ENCODE results near the gene AFDN.

AFDN gene

GRCh38 chr6:167988154-167988495 is 161.4 kb downstream of the AFDN start:
- Histone ChIP-seq H3K36me3 (ENCODE audit: control insufficient read depth in 1 of 2, insufficient read depth in 2 of 2, low read length in 2 of 2) (no peaks in the 10 kb centered on the region), H3K4me1 (ENCODE audit: control insufficient read depth in 1 of 2, insufficient read depth in 2 of 2, low read length in 2 of 2) (no peaks in the 10 kb centered on the region), H3K27ac (ENCODE audit: low read length) (no peak overlapping the region), H3K9me3 (ENCODE audit: control insufficient read depth in 1 of 2, low read length in 2 of 2) (no peaks in the 10 kb centered on the region), H3K4me3 (ENCODE audit: low read depth in 1 of 2, low read length in 2 of 2) (no peak overlapping the region), H3K27me3 (ENCODE audit: low read depth, low read length) (no peaks in the 10 kb centered on the region)

- no peak overlapping the region for H3K27ac ChIP-seq (ENCODE audit: low read length)
- no peaks in the 10 kb centered on the region for H3K36me3 ChIP-seq (ENCODE audit: control insufficient read depth in 1 of 2, insufficient read depth in 2 of 2, low read length in 2 of 2)
- no peaks in the 10 kb centered on the region for H3K4me1 ChIP-seq (ENCODE audit: control insufficient read depth in 1 of 2, insufficient read depth in 2 of 2, low read length in 2 of 2)
- no peaks in the 10 kb centered on the region for H3K9me3 ChIP-seq (ENCODE audit: control insufficient read depth in 1 of 2, low read length in 2 of 2)
- H3K27me3 ChIP-seq (ENCODE audit: low read depth, low read length) = no peaks in the 10 kb centered on the region
- no peak overlapping the region for H3K4me3 ChIP-seq (ENCODE audit: low read depth in 1 of 2, low read length in 2 of 2)
Measured at GRCh38 chr6:167988945-167989841, 162.5 kb downstream of the AFDN start.

DNA sequence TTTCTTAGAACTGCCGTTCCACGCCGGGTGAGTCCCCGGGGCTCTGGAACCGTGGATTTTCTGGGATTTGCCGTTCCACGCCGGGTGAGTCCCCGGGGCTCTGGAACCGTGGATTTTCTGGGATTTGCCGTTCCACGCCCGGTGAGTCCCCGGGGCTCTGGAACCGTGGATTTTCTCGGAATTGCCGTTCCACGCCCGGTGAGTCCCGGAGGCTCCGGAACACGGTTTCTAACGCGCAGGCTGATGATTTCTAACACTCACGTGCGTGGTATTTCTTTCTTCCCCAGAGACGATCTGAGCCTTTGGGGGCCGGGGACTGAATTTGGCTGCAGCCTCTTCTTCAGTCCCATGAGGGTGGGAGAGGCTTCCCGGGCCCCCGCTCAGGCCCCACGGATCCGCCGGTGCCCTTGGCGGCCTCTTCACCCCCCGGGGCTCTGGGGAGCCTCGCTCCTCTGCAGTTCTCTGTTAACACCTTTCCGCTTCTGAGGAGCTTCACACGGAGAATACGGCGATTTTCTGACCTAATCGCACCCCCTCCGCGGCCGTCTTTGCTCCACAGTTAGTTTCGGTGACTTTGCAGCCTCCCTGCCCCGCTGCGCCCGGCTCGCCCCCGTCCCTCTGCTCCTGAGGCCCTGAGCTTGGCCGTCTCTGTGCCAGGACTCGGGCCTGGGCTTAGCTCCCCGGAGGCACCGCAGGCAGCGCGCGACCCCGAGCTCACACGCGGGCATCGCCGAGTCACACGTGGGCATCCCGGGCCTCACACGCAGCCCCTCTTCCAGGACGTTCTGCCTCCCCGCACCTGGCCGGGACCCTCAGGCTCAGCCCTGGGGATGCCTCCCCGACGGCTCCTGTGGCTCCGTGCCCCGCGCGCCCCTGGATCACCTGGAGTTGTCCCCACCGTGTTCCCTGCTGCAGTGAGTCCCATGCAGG is 163.6 kb downstream of the AFDN start:
- Histone ChIP-seq H3K27ac (ENCODE audit: low read length) (no peak overlapping the region), H3K36me3 (ENCODE audit: control insufficient read depth in 1 of 2, insufficient read depth in 2 of 2, low read length in 2 of 2) (no peaks in the 10 kb centered on the region), H3K9me3 (ENCODE audit: control insufficient read depth in 1 of 2, low read length in 2 of 2) (no peaks in the 10 kb centered on the region), H3K27me3 (ENCODE audit: low read depth, low read length) (no peaks in the 10 kb centered on the region), H3K4me3 (ENCODE audit: low read depth in 1 of 2, low read length in 2 of 2) (no peak overlapping the region), H3K4me1 (ENCODE audit: control insufficient read depth in 1 of 2, insufficient read depth in 2 of 2, low read length in 2 of 2) (no peaks in the 10 kb centered on the region)

DNA sequence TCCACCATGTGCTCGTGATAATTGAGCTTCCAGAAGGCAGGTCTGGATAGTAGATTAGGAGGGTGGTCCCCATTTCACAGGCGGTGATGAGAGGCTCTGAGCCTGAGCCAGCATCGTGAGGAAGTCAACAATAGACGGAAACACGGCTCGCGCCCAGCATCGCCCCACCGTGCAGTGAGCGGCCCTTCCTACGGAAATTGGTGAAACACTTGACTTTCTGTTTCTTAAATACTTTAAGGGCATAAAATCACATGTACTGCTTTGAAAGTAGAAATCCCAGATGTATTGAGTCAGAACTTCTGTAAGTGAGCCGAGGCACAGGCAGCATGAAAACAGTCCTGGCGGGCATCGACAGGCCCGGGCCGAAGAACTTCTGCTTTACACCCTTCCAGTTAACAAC is 166.5 kb downstream of the AFDN start:
- Histone ChIP-seq H3K9me3 (ENCODE audit: control insufficient read depth in 1 of 2, low read length in 2 of 2) (no peaks in the 10 kb centered on the region), H3K4me1 (ENCODE audit: control insufficient read depth in 1 of 2, insufficient read depth in 2 of 2, low read length in 2 of 2) (no peaks in the 10 kb centered on the region), H3K27me3 (ENCODE audit: low read depth, low read length) (no peaks in the 10 kb centered on the region), H3K27ac (ENCODE audit: low read length) (no peak overlapping the region), H3K36me3 (ENCODE audit: control insufficient read depth in 1 of 2, insufficient read depth in 2 of 2, low read length in 2 of 2) (no peaks in the 10 kb centered on the region), H3K4me3 (ENCODE audit: low read depth in 1 of 2, low read length in 2 of 2) (no peak overlapping the region)

- no peaks in the 10 kb centered on the region for H3K36me3 ChIP-seq (ENCODE audit: control insufficient read depth in 1 of 2, insufficient read depth in 2 of 2, low read length in 2 of 2)
- H3K9me3 ChIP-seq (ENCODE audit: control insufficient read depth in 1 of 2, low read length in 2 of 2) = no peaks in the 10 kb centered on the region
- H3K27ac ChIP-seq (ENCODE audit: low read length) = no peak overlapping the region
- H3K27me3 ChIP-seq (ENCODE audit: low read depth, low read length) = no peaks in the 10 kb centered on the region
- no peak overlapping the region for H3K4me3 ChIP-seq (ENCODE audit: low read depth in 1 of 2, low read length in 2 of 2)
- no peaks in the 10 kb centered on the region for H3K4me1 ChIP-seq (ENCODE audit: control insufficient read depth in 1 of 2, insufficient read depth in 2 of 2, low read length in 2 of 2)
Measured at GRCh38 chr6:167993831-167994230, 167.1 kb downstream of the AFDN start.

DNA sequence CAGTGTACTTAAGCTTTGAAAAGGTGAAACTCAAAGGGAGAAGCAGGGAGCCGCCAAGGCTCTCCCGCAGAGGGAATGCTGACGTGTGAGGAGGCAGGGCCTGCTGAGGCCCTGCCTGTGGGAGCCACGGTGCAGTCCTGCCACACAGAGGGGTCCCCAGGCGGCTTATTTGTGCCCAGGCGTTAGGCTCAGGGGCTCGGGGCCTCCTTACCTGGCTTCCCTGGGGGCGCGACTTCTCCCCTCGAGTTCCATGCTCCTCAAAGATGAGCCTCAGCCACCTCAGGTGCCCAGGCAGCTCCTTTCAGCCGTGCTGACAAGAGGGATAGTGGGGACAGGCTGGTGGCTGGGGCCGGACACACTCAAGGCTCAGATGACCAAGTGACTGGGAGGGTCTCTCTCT is 168.6 kb downstream of the AFDN start:
- no peaks in the 10 kb centered on the region for H3K9me3 ChIP-seq (ENCODE audit: control insufficient read depth in 1 of 2, low read length in 2 of 2)
- no peaks in the 10 kb centered on the region for H3K27me3 ChIP-seq (ENCODE audit: low read depth, low read length)
- no peak overlapping the region for H3K27ac ChIP-seq (ENCODE audit: low read length)
- H3K4me1 ChIP-seq (ENCODE audit: control insufficient read depth in 1 of 2, insufficient read depth in 2 of 2, low read length in 2 of 2) = no peaks in the 10 kb centered on the region
- H3K36me3 ChIP-seq (ENCODE audit: control insufficient read depth in 1 of 2, insufficient read depth in 2 of 2, low read length in 2 of 2) = no peaks in the 10 kb centered on the region
- no peak overlapping the region for H3K4me3 ChIP-seq (ENCODE audit: low read depth in 1 of 2, low read length in 2 of 2)

GRCh38 chr6:167995731-167996151 is 169.0 kb downstream of the AFDN start:
- no peak overlapping the region for H3K27ac ChIP-seq (ENCODE audit: low read length)
- no peaks in the 10 kb centered on the region for H3K9me3 ChIP-seq (ENCODE audit: control insufficient read depth in 1 of 2, low read length in 2 of 2)
- H3K4me3 ChIP-seq (ENCODE audit: low read depth in 1 of 2, low read length in 2 of 2) = no peak overlapping the region
- H3K4me1 ChIP-seq (ENCODE audit: control insufficient read depth in 1 of 2, insufficient read depth in 2 of 2, low read length in 2 of 2) = no peaks in the 10 kb centered on the region
- H3K27me3 ChIP-seq (ENCODE audit: low read depth, low read length) = no peaks in the 10 kb centered on the region
- H3K36me3 ChIP-seq (ENCODE audit: control insufficient read depth in 1 of 2, insufficient read depth in 2 of 2, low read length in 2 of 2) = no peaks in the 10 kb centered on the region

DNA sequence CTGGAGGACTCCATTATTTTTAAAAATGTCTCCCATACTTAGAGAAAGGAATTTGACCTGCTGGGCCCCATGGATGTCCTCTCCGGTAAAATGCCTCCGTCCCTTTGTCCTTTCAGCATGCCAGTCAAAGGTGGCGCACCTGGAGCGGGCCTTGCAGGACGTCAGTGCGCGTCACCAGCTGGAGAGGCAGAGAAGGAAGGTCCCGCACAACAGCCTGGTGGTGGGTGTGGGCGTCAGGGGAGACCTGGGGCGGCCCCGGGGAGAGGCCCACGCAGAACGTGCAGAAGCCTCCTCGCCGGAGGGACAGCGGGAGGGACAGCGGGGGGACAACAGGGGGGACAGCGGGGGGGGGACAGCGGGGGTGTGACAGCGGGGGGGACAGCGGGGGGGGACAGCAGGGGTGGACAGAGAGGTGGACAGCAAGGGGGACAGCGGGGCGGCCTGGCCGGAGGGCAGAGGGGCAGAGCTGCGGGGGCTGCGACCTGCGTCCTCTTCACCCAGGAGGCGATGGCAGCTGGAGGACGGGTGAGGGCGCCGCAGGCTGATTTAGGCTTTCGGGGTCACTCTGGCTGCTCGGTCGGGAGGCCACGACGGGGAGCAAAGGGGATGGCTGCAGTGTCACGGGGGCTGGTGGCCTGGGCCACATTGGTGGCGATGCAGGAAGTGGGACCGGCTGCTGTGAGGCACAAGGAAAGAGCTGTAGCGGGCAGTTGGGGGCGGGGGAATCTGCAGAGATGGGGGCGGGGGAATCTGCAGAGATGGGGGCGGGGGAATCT is 169.9 kb downstream of the AFDN start:
- H3K36me3 ChIP-seq (ENCODE audit: control insufficient read depth in 1 of 2, insufficient read depth in 2 of 2, low read length in 2 of 2) = no peaks in the 10 kb centered on the region
- H3K27ac ChIP-seq (ENCODE audit: low read length) = no peak overlapping the region
- H3K4me3 ChIP-seq (ENCODE audit: low read depth in 1 of 2, low read length in 2 of 2) = no peak overlapping the region
- no peaks in the 10 kb centered on the region for H3K9me3 ChIP-seq (ENCODE audit: control insufficient read depth in 1 of 2, low read length in 2 of 2)
- no peaks in the 10 kb centered on the region for H3K27me3 ChIP-seq (ENCODE audit: low read depth, low read length)
- H3K4me1 ChIP-seq (ENCODE audit: control insufficient read depth in 1 of 2, insufficient read depth in 2 of 2, low read length in 2 of 2) = no peaks in the 10 kb centered on the region

GRCh38 chr6:167997642-167998041 is 170.9 kb downstream of the AFDN start, which contains the start of gene KIF25:
TSS of gene KIF25 (plus strand) at chr6:167997671. CDS start at chr6:168029586, 31,915 bp downstream.
- no peaks in the 10 kb centered on the region for H3K27me3 ChIP-seq (ENCODE audit: low read depth, low read length)
- no peak within 1 kb of the TSS for H3K4me3 ChIP-seq (ENCODE audit: low read depth in 1 of 2, low read length in 2 of 2)
- H3K4me1 ChIP-seq (ENCODE audit: control insufficient read depth in 1 of 2, insufficient read depth in 2 of 2, low read length in 2 of 2) = no peaks in the 10 kb centered on the region
- H3K9me3 ChIP-seq (ENCODE audit: control insufficient read depth in 1 of 2, low read length in 2 of 2) = no peaks in the 10 kb centered on the region
- no peak within 1 kb of the TSS for H3K27ac ChIP-seq (ENCODE audit: low read length)
- H3K36me3 ChIP-seq (ENCODE audit: control insufficient read depth in 1 of 2, insufficient read depth in 2 of 2, low read length in 2 of 2) = no peaks in the 10 kb centered on the region

- H3K4me3 ChIP-seq (ENCODE audit: low read depth in 1 of 2, low read length in 2 of 2) = no peak overlapping the region
- no peaks in the 10 kb centered on the region for H3K27me3 ChIP-seq (ENCODE audit: low read depth, low read length)
- H3K36me3 ChIP-seq (ENCODE audit: control insufficient read depth in 1 of 2, insufficient read depth in 2 of 2, low read length in 2 of 2) = no peaks in the 10 kb centered on the region
- no peaks in the 10 kb centered on the region for H3K4me1 ChIP-seq (ENCODE audit: control insufficient read depth in 1 of 2, insufficient read depth in 2 of 2, low read length in 2 of 2)
- no peaks in the 10 kb centered on the region for H3K9me3 ChIP-seq (ENCODE audit: control insufficient read depth in 1 of 2, low read length in 2 of 2)
- no peak overlapping the region for H3K27ac ChIP-seq (ENCODE audit: low read length)
Measured at GRCh38 chr6:167998215-167998614, 171.5 kb downstream of the AFDN start.

All from muscle layer of duodenum (tissue), 2 donors.